Panc1 (cell line): ENCODE measurements around the gene ZNF789.

Experiments
- SIN3A ChIP-seq: IDR thresholded peaks from 2 replicates; pipeline ENCODE4 v1.6.1; 2012; ENCODE audit warnings: low read depth, mild to moderate bottlenecking, low read length, moderate library complexity, borderline replicate concordance; ENCODE audit not compliant: insufficient read depth
- TF ChIP-seq, protein P1 (sequence below): fragments of 450-650 bp; IDR thresholded peaks from 2 replicates; pipeline ENCODE4 v1.5.1; 2017; ENCODE audit warnings: mild to moderate bottlenecking

GRCh38 chr7:99433158-99433557 is 39.5 kb upstream of the ZNF789 start:
- TF ChIP-seq, protein P1, sequence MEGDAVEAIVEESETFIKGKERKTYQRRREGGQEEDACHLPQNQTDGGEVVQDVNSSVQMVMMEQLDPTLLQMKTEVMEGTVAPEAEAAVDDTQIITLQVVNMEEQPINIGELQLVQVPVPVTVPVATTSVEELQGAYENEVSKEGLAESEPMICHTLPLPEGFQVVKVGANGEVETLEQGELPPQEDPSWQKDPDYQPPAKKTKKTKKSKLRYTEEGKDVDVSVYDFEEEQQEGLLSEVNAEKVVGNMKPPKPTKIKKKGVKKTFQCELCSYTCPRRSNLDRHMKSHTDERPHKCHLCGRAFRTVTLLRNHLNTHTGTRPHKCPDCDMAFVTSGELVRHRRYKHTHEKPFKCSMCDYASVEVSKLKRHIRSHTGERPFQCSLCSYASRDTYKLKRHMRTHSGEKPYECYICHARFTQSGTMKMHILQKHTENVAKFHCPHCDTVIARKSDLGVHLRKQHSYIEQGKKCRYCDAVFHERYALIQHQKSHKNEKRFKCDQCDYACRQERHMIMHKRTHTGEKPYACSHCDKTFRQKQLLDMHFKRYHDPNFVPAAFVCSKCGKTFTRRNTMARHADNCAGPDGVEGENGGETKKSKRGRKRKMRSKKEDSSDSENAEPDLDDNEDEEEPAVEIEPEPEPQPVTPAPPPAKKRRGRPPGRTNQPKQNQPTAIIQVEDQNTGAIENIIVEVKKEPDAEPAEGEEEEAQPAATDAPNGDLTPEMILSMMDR = no peak
- no peak for TF ChIP-seq SIN3A
